RWPE1 (cell line): ENCODE data around the gene SKI.

Source experiments
- CTCF ChIA-PET: fragments of 350-600 bp; sonication (Branson Sonifier 250); formaldehyde crosslinking; extraction: SDS; loops from one replicate; lab custom pipeline; 2021; lab: Yijun Ruan, JAX
- POLR2A ChIA-PET: fragments of 400-600 bp; formaldehyde crosslinking; extraction: SDS; loops from one replicate; lab custom pipeline; 2020; ENCODE audit warnings: antibody characterized with exemption; ENCODE audit not compliant: low non-redundant PET; lab: Yijun Ruan, JAX
- DNase-seq: peaks from one replicate; pipeline ENCODE4 v3.0.0; 2012; ENCODE audit warnings: low spot score
- H3K27ac ChIP-seq: fragments of 450-650 bp; 2 replicates; pipeline ENCODE4 v1.5.1; 2017
- CTCF ChIP-seq: fragments of 450-650 bp; conservative IDR thresholded peaks from 2 replicates; pipeline ENCODE4 v1.5.1; 2017; ENCODE audit warnings: low read depth, mild to moderate bottlenecking

The SKI gene

GRCh38 chr1:2279817-2280216, 51.7 kb downstream of the SKI start:
- ChIA-PET CTCF (interaction anchor here (0.6 kb wide), 1 partner anchor 58 kb away, joined by 3 read pairs; no protein-coding TSS in a partner anchor), POLR2A (no interaction called here)
- H3K27ac ChIP-seq = peak overlapping the region; percentile 82
- DNase-seq = no peak
- TF ChIP-seq CTCF = no peak

DNA sequence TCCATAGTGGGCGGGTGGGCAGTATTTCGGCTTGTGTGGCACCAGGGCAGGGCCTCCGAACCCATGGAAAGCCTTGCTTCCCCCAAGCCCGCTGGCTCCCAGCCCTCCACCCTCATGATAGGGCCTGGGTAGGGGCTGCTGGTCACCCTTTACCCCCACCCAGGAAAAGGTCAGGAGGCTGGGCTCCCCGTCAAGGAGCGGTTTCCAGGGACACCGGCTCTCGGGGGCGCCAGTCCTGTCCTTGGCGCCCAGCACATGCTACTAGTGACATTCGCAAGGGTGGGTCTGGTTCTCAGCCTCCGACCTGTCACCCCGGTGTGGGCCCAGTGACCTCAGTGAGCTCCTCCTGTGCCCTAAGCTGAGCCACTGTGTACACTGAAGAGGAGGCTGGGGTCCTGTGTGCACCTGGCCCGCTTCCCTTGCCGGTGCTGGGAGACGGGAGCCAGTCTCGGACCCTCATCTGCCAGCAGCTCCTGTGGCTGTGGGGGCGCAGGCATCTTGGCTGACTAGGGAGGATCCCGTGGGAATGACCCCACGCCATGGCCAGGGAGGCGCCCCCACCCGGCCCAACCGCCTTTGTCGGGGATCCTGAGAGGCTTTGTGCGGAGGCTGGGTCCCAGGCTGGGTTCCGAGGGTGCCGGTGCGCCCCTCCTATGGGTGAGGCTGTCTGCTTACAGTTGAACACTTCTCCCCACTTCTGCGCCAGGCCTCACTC, 54.6 kb downstream of the SKI start:
- ChIA-PET CTCF (no interaction called here), POLR2A (no interaction called here)
- H3K27ac ChIP-seq = peak overlapping the region; percentile 48
- no peak for DNase-seq
- no peak for TF ChIP-seq CTCF

DNA sequence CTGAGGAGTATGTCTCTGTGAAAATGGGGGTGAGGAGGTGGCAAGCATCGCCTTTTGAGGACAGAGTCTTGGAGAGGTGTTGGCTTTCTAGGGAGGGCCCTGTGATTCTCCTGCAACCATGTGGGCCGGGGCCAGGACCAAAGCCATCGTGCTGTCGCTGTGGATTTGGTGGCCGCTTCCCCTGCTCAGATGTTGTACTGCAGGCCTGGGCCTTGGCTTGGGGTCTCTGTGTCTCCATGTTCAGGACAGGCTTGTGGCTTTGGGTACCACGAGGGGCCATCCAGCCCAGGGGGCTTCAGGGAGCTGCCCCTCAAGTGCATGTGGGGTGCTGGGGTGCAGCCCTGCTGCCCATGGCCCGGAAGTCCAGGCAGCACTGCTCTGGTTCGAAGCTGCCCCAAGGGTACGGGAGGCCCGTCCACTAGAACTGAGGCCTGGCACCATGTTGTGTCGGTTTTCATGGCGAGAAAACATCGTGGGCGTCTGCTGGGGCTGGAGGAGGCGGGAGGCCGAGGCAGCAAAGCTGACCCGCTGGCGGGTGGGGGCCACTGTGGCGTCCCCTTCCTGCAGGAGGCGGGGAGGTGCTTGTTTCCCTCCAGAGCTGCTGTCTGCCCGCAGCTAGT, 55.4 kb downstream of the SKI start:
- H3K27ac ChIP-seq = peak overlapping the region; percentile 48
- DNase-seq = no peak
- ChIA-PET POLR2A (no interaction called here), CTCF (no interaction called here)
- TF ChIP-seq CTCF = no peak

DNA sequence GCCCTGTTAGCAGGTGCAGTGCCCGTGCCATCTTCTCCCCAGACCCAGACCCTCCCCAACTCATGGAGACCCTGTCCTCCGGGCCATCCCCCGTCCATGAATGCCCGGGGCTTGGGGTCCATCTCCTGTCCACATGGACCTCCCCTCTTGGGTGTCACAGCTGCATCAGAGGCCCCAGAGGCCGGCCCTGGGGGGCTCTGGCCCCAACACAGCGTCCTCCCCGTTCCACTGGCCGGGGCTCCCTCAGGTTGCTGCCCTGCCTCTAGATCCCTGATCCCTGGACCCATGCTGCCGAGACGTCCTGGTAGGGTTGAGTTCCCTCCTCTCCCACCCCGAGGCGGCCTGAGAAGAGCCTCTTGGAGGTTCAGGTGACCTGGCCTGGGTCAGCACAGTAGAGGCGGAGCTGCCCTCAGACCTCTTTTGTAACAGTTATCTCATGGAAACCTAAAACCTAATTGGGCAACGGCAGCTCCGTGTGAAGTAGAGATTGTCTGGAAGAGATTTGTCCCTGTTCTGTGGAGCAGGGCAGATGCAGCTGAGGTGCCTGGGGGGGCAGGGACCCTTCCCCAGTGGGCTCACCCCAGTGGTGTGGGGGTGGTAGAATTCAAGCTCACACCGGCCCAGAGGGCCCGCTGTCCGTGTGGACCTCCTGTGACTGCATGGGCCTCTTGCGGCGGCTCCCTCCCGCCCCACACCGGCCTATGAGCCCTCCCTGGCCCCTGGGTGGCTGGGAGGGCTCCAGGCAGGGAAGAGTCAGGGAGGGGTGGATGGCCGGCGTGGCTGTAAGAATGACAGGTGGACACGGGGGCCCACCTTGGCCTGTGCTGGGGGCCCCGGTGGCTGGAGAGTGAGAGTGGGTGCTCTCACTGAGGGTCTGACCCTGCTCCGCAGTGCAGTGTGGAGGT, 56.1 kb downstream of the SKI start:
- no peak for DNase-seq
- ChIA-PET CTCF (no interaction called here), POLR2A (no interaction called here)
- TF ChIP-seq CTCF = no peak
- peak overlapping the region; percentile 48 for H3K27ac ChIP-seq

DNA sequence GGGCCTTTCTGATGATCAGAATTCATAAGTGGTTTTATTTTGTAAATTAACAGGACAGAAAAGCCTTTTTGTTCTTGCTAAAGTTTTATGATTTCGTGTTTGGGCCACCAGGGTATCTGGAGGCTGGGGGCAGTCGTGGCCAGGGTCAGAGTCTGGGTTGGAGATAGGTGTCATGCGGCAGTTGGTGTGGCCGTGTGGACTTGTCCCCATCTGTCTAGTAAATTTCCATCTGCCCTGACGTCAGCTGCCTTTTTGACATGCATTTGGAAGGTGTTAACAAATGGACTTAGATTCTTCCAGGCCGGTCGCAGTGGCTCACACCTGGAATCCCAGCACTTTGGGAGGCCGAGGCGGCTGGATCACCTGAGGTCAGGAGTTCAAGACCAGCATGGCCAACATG, 56.8 kb downstream of the SKI start:
- CTCF ChIA-PET = interaction anchor here (0.6 kb wide), 1 partner anchor 1009 kb away, joined by 5 read pairs; no protein-coding TSS in a partner anchor
- no peak for DNase-seq
- TF ChIP-seq CTCF = no peak
- H3K27ac ChIP-seq = peak overlapping the region; percentile 48
- POLR2A ChIA-PET = no interaction called here

- POLR2A ChIA-PET = interaction anchor here (0.7 kb wide), 1 partner anchor 60 kb away, joined by 3 read pairs; no protein-coding TSS in a partner anchor
- H3K27ac ChIP-seq = peak overlapping the region; percentile 97
- CTCF ChIA-PET = no interaction called here
- DNase-seq = no peak
- no peak for TF ChIP-seq CTCF
These were observed 58.8 kb downstream of the SKI start for GRCh38 chr1:2286923-2287322.
